Hematopoietic multipotent progenitor cell treated with erythropoietin and hydrocortisone succinate and interleukin-3 and kit ligand, for 8 days (in vitro differentiated cells): ENCODE data around the gene OVCH1.
A peak's percentile ranks its signal among the peaks of the same experiment; 100 is the strongest.
"Not testable (repeated sequence)": the region's sequence is repeated elsewhere in the genome, so short reads cannot be mapped to it uniquely, and the experiment has no call there.

Source experiments
- DNase-seq: peaks from one replicate; pipeline ENCODE4 v3.0.0-alpha.2; 2015

The OVCH1 gene

GRCh38 chr12:29499235-29499634, 1.7 kb upstream of the OVCH1 start:
- DNase-seq = no peak

GRCh38 chr12:29492891-29493290, 4.6 kb downstream of the OVCH1 start:
- DNase-seq = no peak

- DNase-seq = no peak
Measured at GRCh38 chr12:29486972-29487371, 10.5 kb downstream of the OVCH1 start.

GRCh38 chr12:29463198-29463597, 34.3 kb downstream of the OVCH1 start:
- DNase-seq = no peak

GRCh38 chr12:29460082-29460481, 37.4 kb downstream of the OVCH1 start:
- DNase-seq = no peak

- no peak for DNase-seq
Measured at GRCh38 chr12:29455087-29455486, 42.4 kb downstream of the OVCH1 start.

- no peak for DNase-seq
Measured at GRCh38 chr12:29451888-29452287, 45.6 kb downstream of the OVCH1 start.

- DNase-seq = no peak
Measured at GRCh38 chr12:29448157-29448556, 49.3 kb downstream of the OVCH1 start.

- no peak for DNase-seq
Measured at GRCh38 chr12:29447285-29447975, 50.1 kb downstream of the OVCH1 start.

- no peak for DNase-seq
Measured at GRCh38 chr12:29439506-29439905, 58.0 kb downstream of the OVCH1 start.

- DNase-seq = no peak
Measured at GRCh38 chr12:29438752-29439408, 58.6 kb downstream of the OVCH1 start.

GRCh38 chr12:29437575-29437974, 59.9 kb downstream of the OVCH1 start:
- no peak for DNase-seq

GRCh38 chr12:29436815-29437214, 60.7 kb downstream of the OVCH1 start:
- not testable (repeated sequence) for DNase-seq

- no peak for DNase-seq
Measured at GRCh38 chr12:29431513-29431912, 66.0 kb downstream of the OVCH1 start.

- DNase-seq = no peak
Measured at GRCh38 chr12:29430716-29431044, 66.8 kb downstream of the OVCH1 start.

GRCh38 chr12:29429999-29430715, 67.3 kb downstream of the OVCH1 start:
- no peak for DNase-seq

GRCh38 chr12:29428633-29429032, 68.9 kb downstream of the OVCH1 start:
- peak; percentile 52 for DNase-seq

GRCh38 chr12:29427964-29428363, 69.5 kb downstream of the OVCH1 start:
- peak; percentile 67 for DNase-seq

GRCh38 chr12:29426498-29426897, 71.0 kb downstream of the OVCH1 start:
- no peak for DNase-seq

- DNase-seq = no peak
Measured at GRCh38 chr12:29425722-29426121, 71.8 kb downstream of the OVCH1 start.

- DNase-seq = no peak
Measured at GRCh38 chr12:29416748-29417147, 80.7 kb downstream of the OVCH1 start.

GRCh38 chr12:29415111-29415510, 82.4 kb downstream of the OVCH1 start:
- DNase-seq = no peak

GRCh38 chr12:29414368-29414767, 83.1 kb downstream of the OVCH1 start:
- DNase-seq = no peak

- DNase-seq = no peak
Measured at GRCh38 chr12:29405561-29405960, 91.9 kb downstream of the OVCH1 start.
